HL-60 (cell line): ENCODE measurements around the gene MYD88.

Experiments
- CTCF ChIP-seq: IDR thresholded peaks from one replicate; pipeline ENCODE4 v1.5.1; 2011; ENCODE audit warnings: low read length, control low read depth, inconsistent platforms; ENCODE audit not compliant: insufficient read depth
- POLR2AphosphoS5 ChIP-seq: IDR thresholded peaks from 2 replicates; pipeline ENCODE4 v1.6.1; 2012; ENCODE audit warnings: low read depth

DNA sequence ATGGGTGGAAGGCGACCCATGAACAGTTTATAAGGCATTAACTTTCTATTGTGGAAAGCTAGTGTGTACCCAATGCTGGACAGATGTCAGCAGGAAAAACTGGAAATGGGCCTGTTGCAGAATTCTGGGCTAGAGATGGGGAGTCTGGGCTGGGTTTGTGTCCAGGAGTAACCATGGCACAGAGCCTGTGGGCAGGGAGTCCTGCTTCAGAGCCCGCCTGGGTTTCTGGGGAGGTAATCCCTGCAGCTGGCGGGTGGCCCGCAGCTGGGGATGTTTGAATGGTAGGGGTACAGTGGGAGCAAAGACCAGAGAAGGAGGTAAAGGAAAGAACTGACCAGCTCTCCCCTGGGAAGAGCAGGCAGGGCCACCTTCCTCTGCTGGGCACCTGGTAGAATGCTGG is 27.3 kb upstream of the MYD88 start:
- TF ChIP-seq CTCF (no peak), POLR2AphosphoS5 (no peak)
